ENCODE data around the gene CXCL16. TPM values are rescaled to one million over a fixed set of nuclear protein-coding genes. Genes with fewer than 3 reads are reported as not detected.

Gene CXCL16
- total RNA-seq, 1 experiment from 2014 or later = 4.5 TPM

DNA sequence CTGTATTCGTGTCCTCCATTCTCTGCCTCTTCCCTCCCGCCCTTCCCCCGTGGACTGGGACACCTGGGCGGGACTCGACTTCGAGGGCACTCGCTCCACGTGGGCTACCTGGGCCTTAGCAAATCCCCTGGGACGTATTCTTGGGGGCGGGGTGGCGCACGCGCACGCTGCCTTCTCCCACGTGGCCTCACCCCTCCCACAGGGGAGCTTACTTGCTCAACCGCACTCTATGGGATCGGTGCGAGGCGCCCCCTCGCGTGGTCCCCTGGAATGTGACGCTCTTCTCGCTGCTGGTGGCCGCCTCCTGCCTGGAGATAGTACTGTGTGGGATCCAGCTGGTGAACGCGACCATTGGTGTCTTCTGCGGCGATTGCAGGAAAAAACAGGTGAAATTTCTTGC is 42.9 kb upstream of the CXCL16 start:
- Histone ChIP-seq H3K79me1 (ENCODE audit: insufficient read depth, low read depth, low read length, poor library complexity, severe bottlenecking) (no peaks in the 10 kb centered on the region), H4K20me1 (ENCODE audit: control insufficient read depth, insufficient read depth, insufficient read length) (peaks cover 3% of the 10 kb centered on the region), H3K9ac (ENCODE audit: extremely low read depth, insufficient read length, low read length) (no peak overlapping the region), H3K23ac (ENCODE audit: insufficient read length, low read depth, low read length) (no peak overlapping the region), H3K27me3 (ENCODE audit: insufficient read depth, low read length) (peaks cover 28% of the 10 kb centered on the region; the same call in 1 of the 2 replicates), H2BK15ac (ENCODE audit: low read depth, low read length) (no peak overlapping the region), H4K91ac (ENCODE audit: insufficient read length, low read depth, low read length) (no peak overlapping the region), H3K4me2 (ENCODE audit: insufficient read depth, insufficient read length, low read length) (no peak overlapping the region), H3K4me1 (ENCODE audit: insufficient read depth, low read length) (peaks cover 2% of the 10 kb centered on the region; the same call in 1 of the 2 replicates), H2AFZ (ENCODE audit: low read length) (no peak overlapping the region), H3K56ac (ENCODE audit: insufficient read length, low read depth, low read length) (no peak overlapping the region), H3K79me2 (ENCODE audit: insufficient read depth, low read length) (no peaks in the 10 kb centered on the region), H3K4ac (ENCODE audit: low read depth, low read length) (no peak overlapping the region), H4K5ac (ENCODE audit: insufficient read length, low read depth, low read length) (no peak overlapping the region), H3K27ac (ENCODE audit: insufficient read length, low read depth, low read length) (no peak overlapping the region), H3K23me2 (ENCODE audit: insufficient read length, low read depth, low read length, poor library complexity, severe bottlenecking) (no peaks in the 10 kb centered on the region), H2BK120ac (ENCODE audit: low read depth, low read length, poor library complexity, severe bottlenecking) (no peak overlapping the region), H2BK20ac (ENCODE audit: low read depth, low read length, poor library complexity, severe bottlenecking) (no peak overlapping the region), H2BK5ac (ENCODE audit: insufficient read length, low read length) (no peak overlapping the region), H3K9me3 (ENCODE audit: control insufficient read depth, low read depth, low read length) (no peaks in the 10 kb centered on the region), H3K18ac (ENCODE audit: insufficient read length, low read depth, low read length) (no peak overlapping the region), H2BK12ac (ENCODE audit: insufficient read length, low read depth, low read length) (no peak overlapping the region), H4K8ac (replicated peaks; ENCODE audit: insufficient read length, low read depth, low read length) (no peak overlapping the region), H2AK5ac (ENCODE audit: insufficient read length, low read length) (no peak overlapping the region), H3T11ph (ENCODE audit: low read length) (no peak overlapping the region), H3K14ac (ENCODE audit: insufficient read depth, low read length) (no peak overlapping the region)
- DNase-seq = peak; percentile 68
- no peaks in the 10 kb centered on the region for H3K9me3 Mint-ChIP-seq
- TF ChIP-seq, protein P1, sequence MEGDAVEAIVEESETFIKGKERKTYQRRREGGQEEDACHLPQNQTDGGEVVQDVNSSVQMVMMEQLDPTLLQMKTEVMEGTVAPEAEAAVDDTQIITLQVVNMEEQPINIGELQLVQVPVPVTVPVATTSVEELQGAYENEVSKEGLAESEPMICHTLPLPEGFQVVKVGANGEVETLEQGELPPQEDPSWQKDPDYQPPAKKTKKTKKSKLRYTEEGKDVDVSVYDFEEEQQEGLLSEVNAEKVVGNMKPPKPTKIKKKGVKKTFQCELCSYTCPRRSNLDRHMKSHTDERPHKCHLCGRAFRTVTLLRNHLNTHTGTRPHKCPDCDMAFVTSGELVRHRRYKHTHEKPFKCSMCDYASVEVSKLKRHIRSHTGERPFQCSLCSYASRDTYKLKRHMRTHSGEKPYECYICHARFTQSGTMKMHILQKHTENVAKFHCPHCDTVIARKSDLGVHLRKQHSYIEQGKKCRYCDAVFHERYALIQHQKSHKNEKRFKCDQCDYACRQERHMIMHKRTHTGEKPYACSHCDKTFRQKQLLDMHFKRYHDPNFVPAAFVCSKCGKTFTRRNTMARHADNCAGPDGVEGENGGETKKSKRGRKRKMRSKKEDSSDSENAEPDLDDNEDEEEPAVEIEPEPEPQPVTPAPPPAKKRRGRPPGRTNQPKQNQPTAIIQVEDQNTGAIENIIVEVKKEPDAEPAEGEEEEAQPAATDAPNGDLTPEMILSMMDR (conservative IDR thresholded peaks at IDR 0.05) = peak; percentile 50; the same call in 2 of the 3 replicates
- no peaks in the 10 kb centered on the region; a peak in 1 of 7 replicates for H3K36me3 Mint-ChIP-seq (ENCODE audit: insufficient read depth in 1 of 3, low read depth in 3 of 3)
- H3K4me1 Mint-ChIP-seq = peaks cover 15 to 20% of the 10 kb centered on the region in 2 experiments
- peaks cover 81% of the 10 kb centered on the region for H3K27me3 Mint-ChIP-seq (ENCODE audit: low read depth)
- no peak overlapping the region for H3K4me3 Mint-ChIP-seq
- no CpG with 5 or more reads among the region's 28 CpGs for WGBS (ENCODE audit: extremely low coverage, insufficient read length, low lambda C conversion rate)
- no peak overlapping the region; a peak in 1 of 7 replicates for H3K27ac Mint-ChIP-seq

Measured in H9 (cell line).